ENCODE data around the gene LBP. TPM values are rescaled to one million over a fixed set of nuclear protein-coding genes. Genes with fewer than 3 reads are reported as not detected.

Gene LBP
- total RNA-seq, 4 donors from 2014 or later = not detected

DNA sequence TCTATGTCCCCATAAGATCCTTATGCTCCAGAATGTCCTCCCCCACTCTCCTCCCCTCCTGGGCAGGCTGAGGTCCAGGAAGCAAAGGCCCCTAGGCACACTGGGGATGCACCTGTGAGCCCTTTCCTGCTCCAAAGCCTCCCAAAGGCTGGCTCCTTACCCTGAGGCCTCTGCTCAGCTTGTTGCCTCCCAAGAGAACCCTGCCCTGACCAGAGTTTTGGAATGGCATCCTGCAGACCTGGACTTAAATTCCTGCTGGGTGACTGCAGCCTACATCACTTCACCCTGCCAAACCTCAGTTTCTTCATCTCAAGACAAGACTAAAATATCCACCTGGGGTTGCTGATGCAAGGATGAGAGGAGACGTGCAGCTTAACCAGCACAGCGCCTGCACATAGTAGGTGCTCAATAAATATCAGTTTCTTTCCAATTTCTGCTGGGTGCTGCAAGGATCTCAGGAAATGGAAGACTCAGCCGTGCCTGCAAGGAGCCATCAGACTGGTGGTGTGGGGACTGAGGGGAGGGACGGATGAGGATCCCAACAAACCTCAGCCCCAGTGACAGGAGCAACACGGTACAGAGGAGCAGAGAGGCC is 2.1 kb upstream of the LBP start:
- H3K36me3 ChIP-seq = no peaks in the 10 kb centered on the region
- 88% methylated on average over 5 of the region's 5 CpGs; no CpG with 5 or more reads in 1 of the 2 donors for WGBS, 2 donors (ENCODE audit: low coverage in 1 of 2)
- in situ Hi-C loops (cut with MboI; ENCODE audit: low pct_ligation_motif_present in 1 of 4, low pct_unique_long_range_greater_than_20kb in 1 of 4, low sequenced_read_pairs in 3 of 4) (no loop called here), intact Hi-C loops (cut with DNase I; ENCODE audit: low total_unique reads) (no loop called here)
- H3K9me3 ChIP-seq = no peaks in the 10 kb centered on the region
- no peak overlapping the region for H3K27ac ChIP-seq
- H3K4me1 ChIP-seq = peaks cover 0 to 12% (median 3%) of the 10 kb centered on the region in 4 donors
- no peak for DNase-seq
- no peaks in the 10 kb centered on the region for H3K27me3 ChIP-seq
- TF ChIP-seq EP300 (IDR thresholded peaks at IDR 0.05; ENCODE audit: low read depth) = no peak
- TF ChIP-seq, protein P1, sequence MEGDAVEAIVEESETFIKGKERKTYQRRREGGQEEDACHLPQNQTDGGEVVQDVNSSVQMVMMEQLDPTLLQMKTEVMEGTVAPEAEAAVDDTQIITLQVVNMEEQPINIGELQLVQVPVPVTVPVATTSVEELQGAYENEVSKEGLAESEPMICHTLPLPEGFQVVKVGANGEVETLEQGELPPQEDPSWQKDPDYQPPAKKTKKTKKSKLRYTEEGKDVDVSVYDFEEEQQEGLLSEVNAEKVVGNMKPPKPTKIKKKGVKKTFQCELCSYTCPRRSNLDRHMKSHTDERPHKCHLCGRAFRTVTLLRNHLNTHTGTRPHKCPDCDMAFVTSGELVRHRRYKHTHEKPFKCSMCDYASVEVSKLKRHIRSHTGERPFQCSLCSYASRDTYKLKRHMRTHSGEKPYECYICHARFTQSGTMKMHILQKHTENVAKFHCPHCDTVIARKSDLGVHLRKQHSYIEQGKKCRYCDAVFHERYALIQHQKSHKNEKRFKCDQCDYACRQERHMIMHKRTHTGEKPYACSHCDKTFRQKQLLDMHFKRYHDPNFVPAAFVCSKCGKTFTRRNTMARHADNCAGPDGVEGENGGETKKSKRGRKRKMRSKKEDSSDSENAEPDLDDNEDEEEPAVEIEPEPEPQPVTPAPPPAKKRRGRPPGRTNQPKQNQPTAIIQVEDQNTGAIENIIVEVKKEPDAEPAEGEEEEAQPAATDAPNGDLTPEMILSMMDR (IDR thresholded peaks at IDR 0.05) = no peak
- TF ChIP-seq POLR2A (IDR thresholded peaks at IDR 0.05) = no peak
- H3K4me3 ChIP-seq = no peak overlapping the region

DNA sequence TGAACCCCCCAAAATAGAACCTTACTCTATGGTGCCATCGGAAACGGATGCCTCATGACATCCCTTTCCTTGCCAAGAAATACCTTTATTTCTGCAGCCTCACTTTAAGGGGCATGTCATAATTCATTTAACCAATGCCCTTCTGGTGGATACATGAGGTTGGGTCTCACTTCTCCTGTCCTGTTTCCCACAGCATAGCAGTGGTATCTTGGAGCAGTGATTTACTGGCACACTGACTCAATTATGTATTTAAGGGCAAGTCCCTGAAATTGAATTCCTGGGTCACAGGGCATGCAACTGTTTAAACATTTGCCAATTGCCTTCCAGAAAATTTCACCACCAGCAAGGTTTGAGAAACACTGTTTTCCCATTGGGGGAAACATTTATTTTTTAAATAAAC is 639 bp upstream of the LBP start:
- no peak for TF ChIP-seq POLR2AphosphoS5 (IDR thresholded peaks at IDR 0.05)
- no peak for TF ChIP-seq POLR2A (IDR thresholded peaks at IDR 0.05)
- TF ChIP-seq, protein P1 (IDR thresholded peaks at IDR 0.05) = no peak
- TF ChIP-seq EP300 (IDR thresholded peaks at IDR 0.05; ENCODE audit: low read depth) = no peak
- in situ Hi-C loops (cut with MboI; ENCODE audit: low pct_ligation_motif_present in 1 of 4, low pct_unique_long_range_greater_than_20kb in 1 of 4, low sequenced_read_pairs in 3 of 4) (no loop called here), intact Hi-C loops (cut with DNase I; ENCODE audit: low total_unique reads) (no loop called here)
- DNase-seq = no peak
- Histone ChIP-seq H3K4me3 (no peak overlapping the region), H3K4me1 (peaks cover 0 to 12% (median 3%) of the 10 kb centered on the region in 4 donors), H3K27ac (no peak overlapping the region), H3K36me3 (no peaks in the 10 kb centered on the region), H3K9me3 (no peaks in the 10 kb centered on the region), H3K27me3 (no peaks in the 10 kb centered on the region)
- WGBS, 2 donors (ENCODE audit: low coverage in 1 of 2) = 30 to 60% methylated on average over 2 of the region's 2 CpGs

GRCh38 chr20:38346741-38347140 is 459 bp downstream of the LBP start:
- Histone ChIP-seq H3K4me3 (no peak overlapping the region), H3K27ac (no peak overlapping the region), H3K27me3 (no peaks in the 10 kb centered on the region), H3K9me3 (no peaks in the 10 kb centered on the region), H3K36me3 (no peaks in the 10 kb centered on the region), H3K4me1 (peaks cover 0 to 12% (median 3%) of the 10 kb centered on the region in 4 donors)
- intact Hi-C loops (cut with DNase I; ENCODE audit: low total_unique reads) = no loop called here
- no peak for DNase-seq
- in situ Hi-C loops (cut with MboI; ENCODE audit: low pct_ligation_motif_present in 1 of 4, low pct_unique_long_range_greater_than_20kb in 1 of 4, low sequenced_read_pairs in 3 of 4) = no loop called here
- TF ChIP-seq POLR2A (IDR thresholded peaks at IDR 0.05) (no peak), EP300 (IDR thresholded peaks at IDR 0.05; ENCODE audit: low read depth) (no peak), POLR2AphosphoS5 (IDR thresholded peaks at IDR 0.05) (no peak)
- TF ChIP-seq, protein P1 (IDR thresholded peaks at IDR 0.05) = no peak
- 69 to 87% methylated on average over 4 of the region's 4 CpGs for WGBS, 2 donors (ENCODE audit: low coverage in 1 of 2)

GRCh38 chr20:38349856-38350255 is 3.6 kb downstream of the LBP start:
- no peak for DNase-seq
- Histone ChIP-seq H3K9me3 (no peaks in the 10 kb centered on the region), H3K27ac (no peak overlapping the region), H3K36me3 (no peaks in the 10 kb centered on the region), H3K4me3 (no peak overlapping the region), H3K4me1 (no peaks in the 10 kb centered on the region), H3K27me3 (no peaks in the 10 kb centered on the region)
- in situ Hi-C loops (cut with MboI; ENCODE audit: low pct_ligation_motif_present in 1 of 4, low pct_unique_long_range_greater_than_20kb in 1 of 4, low sequenced_read_pairs in 3 of 4) = no loop called here
- WGBS, 2 donors (ENCODE audit: low coverage in 1 of 2) = 71 to 75% methylated on average over 5 of the region's 5 CpGs
- intact Hi-C loops (cut with DNase I; ENCODE audit: low total_unique reads) = no loop called here
- TF ChIP-seq, protein P1 (IDR thresholded peaks at IDR 0.05) = no peak
- no peak for TF ChIP-seq EP300 (IDR thresholded peaks at IDR 0.05; ENCODE audit: low read depth)
- TF ChIP-seq POLR2AphosphoS5 (IDR thresholded peaks at IDR 0.05) = no peak
- no peak for TF ChIP-seq POLR2A (IDR thresholded peaks at IDR 0.05)
